ENCODE results near the gene DHX8. TPM values are rescaled to one million over a fixed set of nuclear protein-coding genes. Genes with fewer than 3 reads are reported as not detected.
"Not testable (repeated sequence)": the region's sequence is repeated elsewhere in the genome, so short reads cannot be mapped to it uniquely, and the experiment has no call there.

The DHX8 gene
- total and polyA plus RNA-seq, 2 of the 4 experiments (the other 2 are of a cell fraction), result 21.8 to 50.0 TPM

- Histone ChIP-seq H3K9ac (ENCODE audit: low read depth, low read length) (no peak overlapping the region), H3K14ac (replicated peaks; ENCODE audit: low read depth, low read length) (0 out of 2 replicates have a peak overlapping the region, but pooled peaks have one; percentile 5), H3K23ac (ENCODE audit: low read depth, low read length) (no peak overlapping the region), H4K20me1 (ENCODE audit: insufficient read depth, low read length) (no peaks in the 10 kb centered on the region), H2BK15ac (ENCODE audit: low read depth, low read length) (0 out of 3 replicates have a peak overlapping the region, but pooled peaks have one; percentile 76), H3K56ac (ENCODE audit: extremely low read depth, insufficient read depth, low read length) (no peak overlapping the region), H3K18ac (ENCODE audit: low read depth, low read length) (no peak overlapping the region), H2BK120ac (ENCODE audit: low read depth, low read length) (no peak overlapping the region; the same call in 1 of the 2 replicates), H4K5ac (ENCODE audit: low read depth, low read length) (no peak overlapping the region), H2BK20ac (ENCODE audit: low read depth, low read length) (no peak overlapping the region), H3K36me3 (ENCODE audit: control insufficient read depth, insufficient read depth, low read length) (no peaks in the 10 kb centered on the region), H3K4me1 (ENCODE audit: control insufficient read depth, insufficient read depth, low read length) (peaks cover 12% of the 10 kb centered on the region), H3K4me3 (ENCODE audit: insufficient read depth, low read depth, low read length) (no peak overlapping the region), H2AFZ (replicated peaks; ENCODE audit: low read length, poor library complexity) (no peak overlapping the region), H3K4ac (ENCODE audit: low read depth, low read length) (no peak overlapping the region), H4K8ac (ENCODE audit: low read depth in 2 of 2, low read length in 2 of 2) (no peak overlapping the region), H3K79me1 (ENCODE audit: low read depth in 1 of 2, low read length in 2 of 2) (no peaks in the 10 kb centered on the region), H3K9me3 (ENCODE audit: control insufficient read depth, insufficient read depth, low read length) (no peaks in the 10 kb centered on the region), H2AK9ac (replicated peaks; ENCODE audit: low read depth, low read length, poor library complexity) (no peak overlapping the region), H3K27ac (ENCODE audit: insufficient read depth, low read length) (no peak overlapping the region), H4K91ac (ENCODE audit: insufficient read depth, low read depth, low read length) (no peak overlapping the region), H2BK5ac (ENCODE audit: low read depth, low read length, poor library complexity, severe bottlenecking) (no peak overlapping the region), H3K9me1 (ENCODE audit: insufficient read depth, low read length) (peaks cover 9% of the 10 kb centered on the region), H3K27me3 (ENCODE audit: control insufficient read depth, insufficient read depth, low read length) (no peaks in the 10 kb centered on the region; the same call in 1 of the 2 replicates), H3K4me2 (ENCODE audit: low read depth, low read length) (no peak overlapping the region), H2AK5ac (ENCODE audit: low read depth, low read length) (no peak overlapping the region)
- peak; percentile 22 for DNase-seq
- no peak for TF ChIP-seq CTCF (conservative IDR thresholded peaks at IDR 0.05; ENCODE audit: low read depth, low read length)
- no peak for TF ChIP-seq MXI1 (IDR thresholded peaks at IDR 0.05; ENCODE audit: borderline replicate concordance, low read depth, low read length)
- no peak for TF ChIP-seq SMC3 (IDR thresholded peaks at IDR 0.05; ENCODE audit: low read depth, low read length)
- TF ChIP-seq ELK1 (IDR thresholded peaks at IDR 0.05; ENCODE audit: borderline replicate concordance, low read depth, low read length), result no peak
- no CpG with 5 or more reads among the region's 1 CpG for whole genome bisulfite sequencing, 2 experiments (ENCODE audit: extremely low coverage in 2 of 2, insufficient read length in 1 of 2)
- in situ Hi-C loops (cut with MboI; ENCODE audit: low sequenced_read_pairs), result no loop called here
- no TSS peak for BruUV-seq (replicated peaks)
- ChIA-PET CTCF (interaction anchor here (0.6 kb wide), 1 partner anchor 63 kb away, joined by 3 read pairs; no protein-coding TSS in a partner anchor), POLR2A (ENCODE audit: unreplicated experiment) (no interaction called here)
- intact Hi-C loops (cut with micrococcal nuclease), result no loop called here
- ATAC-seq (ENCODE audit: low read depth), result peak; percentile 59
- dilution Hi-C loops (cut with HindIII; ENCODE audit: low sequenced_read_pairs, unreplicated experiment), result no loop called here
Measured at GRCh38 chr17:43457362-43457692, 26.4 kb upstream of the DHX8 start.

GRCh38 chr17:43459878-43460277 lies 23.9 kb upstream of the DHX8 start:
- H3K4me2 ChIP-seq (ENCODE audit: low read depth, low read length); H3K23ac ChIP-seq (ENCODE audit: low read depth, low read length); H3K4me3 ChIP-seq (ENCODE audit: insufficient read depth, low read depth, low read length); ATAC-seq (ENCODE audit: low read depth); H3K9me3 ChIP-seq (ENCODE audit: control insufficient read depth, insufficient read depth, low read length); H2AFZ ChIP-seq (replicated peaks; ENCODE audit: low read length, poor library complexity); H2BK20ac ChIP-seq (ENCODE audit: low read depth, low read length); H2BK120ac ChIP-seq (ENCODE audit: low read depth, low read length); POLR2A ChIA-PET (ENCODE audit: unreplicated experiment); H3K27me3 ChIP-seq (ENCODE audit: control insufficient read depth, insufficient read depth, low read length); H2AK5ac ChIP-seq (ENCODE audit: low read depth, low read length); dilution Hi-C loops (cut with HindIII; ENCODE audit: low sequenced_read_pairs, unreplicated experiment); H3K4ac ChIP-seq (ENCODE audit: low read depth, low read length); intact Hi-C loops (cut with micrococcal nuclease); H4K20me1 ChIP-seq (ENCODE audit: insufficient read depth, low read length); H2BK5ac ChIP-seq (ENCODE audit: low read depth, low read length, poor library complexity, severe bottlenecking); H3K14ac ChIP-seq (replicated peaks; ENCODE audit: low read depth, low read length); CTCF ChIA-PET; BruUV-seq (replicated peaks); H3K79me1 ChIP-seq (ENCODE audit: low read depth in 1 of 2, low read length in 2 of 2); H4K91ac ChIP-seq (ENCODE audit: insufficient read depth, low read depth, low read length); H4K5ac ChIP-seq (ENCODE audit: low read depth, low read length); H4K8ac ChIP-seq (ENCODE audit: low read depth in 2 of 2, low read length in 2 of 2); H2AK9ac ChIP-seq (replicated peaks; ENCODE audit: low read depth, low read length, poor library complexity); DNase-seq; H3K56ac ChIP-seq (ENCODE audit: extremely low read depth, insufficient read depth, low read length); H3K36me3 ChIP-seq (ENCODE audit: control insufficient read depth, insufficient read depth, low read length); H3K27ac ChIP-seq (ENCODE audit: insufficient read depth, low read length); H3K18ac ChIP-seq (ENCODE audit: low read depth, low read length); H2BK15ac ChIP-seq (ENCODE audit: low read depth, low read length); in situ Hi-C loops (cut with MboI; ENCODE audit: low sequenced_read_pairs); H3K9ac ChIP-seq (ENCODE audit: low read depth, low read length); H3K9me1 ChIP-seq (ENCODE audit: insufficient read depth, low read length): not testable (repeated sequence)
- H3K4me1 ChIP-seq (ENCODE audit: control insufficient read depth, insufficient read depth, low read length), result peaks cover 12% of the 10 kb centered on the region
- WGBS, 2 experiments (ENCODE audit: extremely low coverage in 2 of 2, insufficient read length in 1 of 2), result no CpG with 5 or more reads among the region's 5 CpGs
